Measurements from ENCODE around the gene DAD1. TPM values are rescaled to one million over a fixed set of nuclear protein-coding genes. Genes with fewer than 3 reads are reported as not detected.

The DAD1 gene
- total RNA-seq, 1 donor from 2014 or later = 122 TPM

DNA sequence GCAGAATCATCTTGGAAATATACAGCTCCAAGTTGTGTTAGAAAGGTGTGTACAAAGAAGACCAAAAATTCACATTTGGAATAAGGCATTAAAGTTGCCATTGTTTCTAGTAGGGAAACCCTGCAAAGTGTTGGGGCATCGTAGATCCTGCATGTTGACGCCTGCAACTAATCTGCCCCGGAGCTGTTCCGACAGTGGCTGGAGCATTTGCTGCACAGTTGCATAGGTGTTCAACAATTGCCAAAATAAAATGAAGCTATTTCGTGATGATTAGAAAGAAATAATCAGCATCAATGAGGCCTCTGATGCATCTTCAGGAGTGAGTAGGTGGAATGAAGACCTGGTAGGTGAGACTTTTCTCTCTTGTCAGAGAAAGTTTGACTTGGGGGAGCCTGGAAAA is 47.3 kb downstream of the DAD1 start:
- H3K27me3 Mint-ChIP-seq (ENCODE audit: unreplicated experiment) = peaks cover 6% of the 10 kb centered on the region
- no peaks in the 10 kb centered on the region for H3K36me3 Mint-ChIP-seq (ENCODE audit: unreplicated experiment)
- H3K4me1 Mint-ChIP-seq (ENCODE audit: low read depth, unreplicated experiment) = peaks cover 4% of the 10 kb centered on the region

GRCh38 chr14:22540811-22541360 is 48.1 kb downstream of the DAD1 start:
- H3K27me3 Mint-ChIP-seq (ENCODE audit: unreplicated experiment) = peaks cover 6% of the 10 kb centered on the region
- TF ChIP-seq, protein P1, sequence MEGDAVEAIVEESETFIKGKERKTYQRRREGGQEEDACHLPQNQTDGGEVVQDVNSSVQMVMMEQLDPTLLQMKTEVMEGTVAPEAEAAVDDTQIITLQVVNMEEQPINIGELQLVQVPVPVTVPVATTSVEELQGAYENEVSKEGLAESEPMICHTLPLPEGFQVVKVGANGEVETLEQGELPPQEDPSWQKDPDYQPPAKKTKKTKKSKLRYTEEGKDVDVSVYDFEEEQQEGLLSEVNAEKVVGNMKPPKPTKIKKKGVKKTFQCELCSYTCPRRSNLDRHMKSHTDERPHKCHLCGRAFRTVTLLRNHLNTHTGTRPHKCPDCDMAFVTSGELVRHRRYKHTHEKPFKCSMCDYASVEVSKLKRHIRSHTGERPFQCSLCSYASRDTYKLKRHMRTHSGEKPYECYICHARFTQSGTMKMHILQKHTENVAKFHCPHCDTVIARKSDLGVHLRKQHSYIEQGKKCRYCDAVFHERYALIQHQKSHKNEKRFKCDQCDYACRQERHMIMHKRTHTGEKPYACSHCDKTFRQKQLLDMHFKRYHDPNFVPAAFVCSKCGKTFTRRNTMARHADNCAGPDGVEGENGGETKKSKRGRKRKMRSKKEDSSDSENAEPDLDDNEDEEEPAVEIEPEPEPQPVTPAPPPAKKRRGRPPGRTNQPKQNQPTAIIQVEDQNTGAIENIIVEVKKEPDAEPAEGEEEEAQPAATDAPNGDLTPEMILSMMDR (IDR thresholded peaks at IDR 0.05; ENCODE audit: partially characterized antibody, unreplicated experiment) = no peak
- no peaks in the 10 kb centered on the region for H3K36me3 Mint-ChIP-seq (ENCODE audit: unreplicated experiment)
- DNase-seq = no peak
- no peak overlapping the region for H3K27ac Mint-ChIP-seq (ENCODE audit: unreplicated experiment)
- H3K4me1 Mint-ChIP-seq (ENCODE audit: low read depth, unreplicated experiment) = peaks cover 4% of the 10 kb centered on the region
- H3K4me3 Mint-ChIP-seq (ENCODE audit: unreplicated experiment) = no peak overlapping the region
- H3K9me3 Mint-ChIP-seq (ENCODE audit: unreplicated experiment) = no peaks in the 10 kb centered on the region

More for the DNA sequence above, 47.3 kb downstream of the DAD1 start:
- no peak for DNase-seq
- TF ChIP-seq, protein P1 (IDR thresholded peaks at IDR 0.05; ENCODE audit: partially characterized antibody, unreplicated experiment) = no peak
- no peaks in the 10 kb centered on the region for H3K9me3 Mint-ChIP-seq (ENCODE audit: unreplicated experiment)
- no peak overlapping the region for H3K27ac Mint-ChIP-seq (ENCODE audit: unreplicated experiment)
- no peak overlapping the region for H3K4me3 Mint-ChIP-seq (ENCODE audit: unreplicated experiment)

DNA sequence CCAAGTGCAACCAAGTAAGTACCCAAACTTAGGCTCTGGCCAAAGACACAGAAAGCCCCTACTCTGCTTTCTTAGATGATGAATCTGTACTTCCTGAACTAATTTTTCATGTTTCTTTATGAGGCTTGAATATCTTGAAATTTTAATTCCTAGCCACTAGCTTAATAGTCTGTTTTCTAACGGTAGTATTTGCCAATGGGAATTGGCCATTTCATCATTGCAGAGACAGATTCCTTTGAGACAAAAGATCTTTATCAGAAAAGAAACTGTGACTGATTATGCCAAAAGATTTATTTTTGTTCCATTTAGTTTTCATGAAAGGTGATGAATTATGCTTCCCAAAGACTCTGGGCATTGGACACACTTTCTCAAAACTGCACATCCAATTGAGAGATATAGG is 48.7 kb downstream of the DAD1 start:
- DNase-seq = no peak
- H3K36me3 Mint-ChIP-seq (ENCODE audit: unreplicated experiment) = no peaks in the 10 kb centered on the region
- no peak overlapping the region for H3K4me3 Mint-ChIP-seq (ENCODE audit: unreplicated experiment)
- TF ChIP-seq, protein P1 (IDR thresholded peaks at IDR 0.05; ENCODE audit: partially characterized antibody, unreplicated experiment) = no peak
- no peaks in the 10 kb centered on the region for H3K9me3 Mint-ChIP-seq (ENCODE audit: unreplicated experiment)
- H3K4me1 Mint-ChIP-seq (ENCODE audit: low read depth, unreplicated experiment) = peaks cover 4% of the 10 kb centered on the region
- H3K27me3 Mint-ChIP-seq (ENCODE audit: unreplicated experiment) = peaks cover 6% of the 10 kb centered on the region
- H3K27ac Mint-ChIP-seq (ENCODE audit: unreplicated experiment) = no peak overlapping the region

GRCh38 chr14:22539831-22540230 is 49.2 kb downstream of the DAD1 start:
- H3K9me3 Mint-ChIP-seq (ENCODE audit: unreplicated experiment) = no peaks in the 10 kb centered on the region

GRCh38 chr14:22538671-22539228 is 50.3 kb downstream of the DAD1 start:
- DNase-seq = no peak
- Mint-ChIP-seq H3K4me3 (ENCODE audit: unreplicated experiment) (no peak overlapping the region), H3K27ac (ENCODE audit: unreplicated experiment) (no peak overlapping the region), H3K27me3 (ENCODE audit: unreplicated experiment) (peaks cover 6% of the 10 kb centered on the region), H3K4me1 (ENCODE audit: low read depth, unreplicated experiment) (no peaks in the 10 kb centered on the region), H3K36me3 (ENCODE audit: unreplicated experiment) (no peaks in the 10 kb centered on the region), H3K9me3 (ENCODE audit: unreplicated experiment) (no peaks in the 10 kb centered on the region)
- TF ChIP-seq, protein P1 (IDR thresholded peaks at IDR 0.05; ENCODE audit: partially characterized antibody, unreplicated experiment) = no peak

More at GRCh38 chr14:22539831-22540230, 49.2 kb downstream of the DAD1 start:
- DNase-seq = no peak
- no peaks in the 10 kb centered on the region for H3K4me1 Mint-ChIP-seq (ENCODE audit: low read depth, unreplicated experiment)
- H3K36me3 Mint-ChIP-seq (ENCODE audit: unreplicated experiment) = no peaks in the 10 kb centered on the region
- peaks cover 6% of the 10 kb centered on the region for H3K27me3 Mint-ChIP-seq (ENCODE audit: unreplicated experiment)
- no peak overlapping the region for H3K4me3 Mint-ChIP-seq (ENCODE audit: unreplicated experiment)
- TF ChIP-seq, protein P1 (IDR thresholded peaks at IDR 0.05; ENCODE audit: partially characterized antibody, unreplicated experiment) = no peak
- no peak overlapping the region for H3K27ac Mint-ChIP-seq (ENCODE audit: unreplicated experiment)

Measured in glutamatergic neuron (in vitro differentiated cells).